NCI-H1092 (cell line): ENCODE data around the gene GJC1.
"Not testable (repeated sequence)": the region's sequence is repeated elsewhere in the genome, so short reads cannot be mapped to it uniquely, and the experiment has no call there.

Experiments
- DNase-seq: peaks from one replicate; lab custom pipeline; 2025; lab: John Stamatoyannopoulos, UW

The GJC1 gene

GRCh38 chr17:44844390-44844830 lies 14.3 kb upstream of the GJC1 start:
- no peak for DNase-seq

GRCh38 chr17:44842748-44843147 lies 12.7 kb upstream of the GJC1 start:
- no peak for DNase-seq

GRCh38 chr17:44840936-44841335 lies 10.8 kb upstream of the GJC1 start:
- no peak for DNase-seq

GRCh38 chr17:44840274-44840673 lies 10.2 kb upstream of the GJC1 start:
- no peak for DNase-seq

- no peak for DNase-seq
Observed at GRCh38 chr17:44837196-44837595, 7.1 kb upstream of the GJC1 start.

- DNase-seq, result no peak
Observed at GRCh38 chr17:44832805-44833204, 2.7 kb upstream of the GJC1 start.

GRCh38 chr17:44831371-44831770 lies 1.3 kb upstream of the GJC1 start:
- no peak for DNase-seq

- no peak for DNase-seq
Observed at GRCh38 chr17:44830359-44831288, 537 bp upstream of the GJC1 start.

- DNase-seq, result no peak
Observed at GRCh38 chr17:44828919-44829522, 1.1 kb downstream of the GJC1 start.

GRCh38 chr17:44827863-44828262 lies 2.2 kb downstream of the GJC1 start:
- DNase-seq, result no peak

GRCh38 chr17:44826123-44826790 lies 3.8 kb downstream of the GJC1 start:
- no peak for DNase-seq

- DNase-seq, result not testable (repeated sequence)
Observed at GRCh38 chr17:44825236-44825635, 4.9 kb downstream of the GJC1 start.

- peak; percentile 79 for DNase-seq
Observed at GRCh38 chr17:44820631-44821212, 9.4 kb downstream of the GJC1 start.

- DNase-seq, result not testable (repeated sequence)
Observed at GRCh38 chr17:44818508-44818907, 11.6 kb downstream of the GJC1 start.

- no peak for DNase-seq
Observed at GRCh38 chr17:44812263-44812662, 17.8 kb downstream of the GJC1 start.

GRCh38 chr17:44808656-44809388 lies 21.3 kb downstream of the GJC1 start:
- DNase-seq, result not testable (repeated sequence)

- no peak for DNase-seq
Observed at GRCh38 chr17:44808156-44808555, 21.9 kb downstream of the GJC1 start.

- no peak for DNase-seq
Observed at GRCh38 chr17:44807817-44808155, 22.3 kb downstream of the GJC1 start.

GRCh38 chr17:44807093-44807816 lies 22.8 kb downstream of the GJC1 start:
- DNase-seq, result no peak

GRCh38 chr17:44804302-44805089 lies 25.6 kb downstream of the GJC1 start:
- no peak for DNase-seq
